Kidney tubule cell (primary cell): Measurements from ENCODE around the gene DNAJC18.

ENCODE experiments used
- DNase-seq: peaks from one replicate; pipeline ENCODE4 v3.0.0-alpha.2; 2018; ENCODE audit warnings: low spot score

Gene DNAJC18

DNA sequence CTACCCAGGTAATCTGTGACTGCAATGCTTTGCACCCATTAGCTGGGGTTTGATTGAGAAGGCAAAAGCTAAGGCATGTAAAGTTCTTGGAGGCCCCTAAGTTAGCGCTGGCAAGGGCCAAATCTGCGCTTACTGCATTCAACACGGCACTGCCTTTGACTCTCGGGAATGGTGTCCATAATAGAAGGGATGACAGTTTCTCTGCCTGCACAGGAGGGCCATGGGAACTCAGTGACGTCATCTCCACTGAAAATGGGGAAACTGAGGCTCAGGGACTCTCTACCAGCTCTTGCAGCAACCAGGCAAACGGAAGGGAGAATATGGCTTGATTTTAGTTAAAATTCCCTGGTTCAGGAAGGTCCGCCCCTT, 35.9 kb downstream of the DNAJC18 start:
- DNase-seq: no peak

DNA sequence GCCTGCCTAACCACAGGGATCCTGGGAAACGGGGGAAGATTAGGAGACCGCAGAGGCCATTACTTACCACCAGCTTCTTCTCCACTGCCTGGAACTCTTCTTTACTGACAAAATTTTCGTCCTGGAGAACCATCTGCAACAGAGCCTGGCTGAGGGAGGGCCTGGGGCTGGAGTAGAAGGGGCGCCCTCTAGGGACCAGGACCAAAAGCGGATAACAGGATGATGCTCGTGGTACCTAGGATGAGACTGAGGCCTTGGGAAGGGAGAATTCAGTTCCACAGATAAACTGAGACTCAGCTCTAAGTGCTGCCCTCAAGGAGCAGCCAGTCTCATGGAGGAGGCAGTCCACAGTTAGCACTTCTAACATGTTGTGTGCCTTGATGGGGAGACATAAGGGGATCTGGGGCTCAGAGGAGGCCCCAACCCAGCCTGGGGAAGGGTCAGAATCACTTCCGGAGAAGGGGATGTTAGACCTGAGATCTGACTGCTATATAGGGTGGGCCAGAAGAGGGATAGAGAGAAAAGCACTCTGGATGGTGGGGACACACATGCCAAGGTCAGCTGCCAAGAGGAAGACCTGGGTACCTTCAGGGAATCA, 36.7 kb downstream of the DNAJC18 start:
- DNase-seq: peak; percentile 28

DNA sequence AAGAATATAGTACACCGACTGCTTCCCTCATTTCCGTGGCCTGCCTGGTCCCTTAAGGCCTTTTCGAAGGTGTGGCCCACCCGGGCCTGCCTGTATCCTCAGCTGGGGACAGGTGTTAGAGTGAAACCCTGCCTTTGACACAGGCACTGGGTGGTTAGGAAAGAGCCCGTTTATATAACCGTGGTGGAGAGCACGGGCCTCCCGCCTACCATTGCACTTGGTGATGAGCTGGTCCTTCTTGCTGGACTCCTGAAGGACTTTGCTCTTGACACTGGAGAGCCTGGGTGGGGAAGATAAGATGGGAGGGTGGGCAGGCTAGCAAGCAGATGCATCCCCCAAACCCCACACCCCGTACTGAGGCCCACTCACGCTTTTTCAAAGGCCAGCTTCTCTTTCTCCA, 37.8 kb downstream of the DNAJC18 start:
- no peak for DNase-seq

DNA sequence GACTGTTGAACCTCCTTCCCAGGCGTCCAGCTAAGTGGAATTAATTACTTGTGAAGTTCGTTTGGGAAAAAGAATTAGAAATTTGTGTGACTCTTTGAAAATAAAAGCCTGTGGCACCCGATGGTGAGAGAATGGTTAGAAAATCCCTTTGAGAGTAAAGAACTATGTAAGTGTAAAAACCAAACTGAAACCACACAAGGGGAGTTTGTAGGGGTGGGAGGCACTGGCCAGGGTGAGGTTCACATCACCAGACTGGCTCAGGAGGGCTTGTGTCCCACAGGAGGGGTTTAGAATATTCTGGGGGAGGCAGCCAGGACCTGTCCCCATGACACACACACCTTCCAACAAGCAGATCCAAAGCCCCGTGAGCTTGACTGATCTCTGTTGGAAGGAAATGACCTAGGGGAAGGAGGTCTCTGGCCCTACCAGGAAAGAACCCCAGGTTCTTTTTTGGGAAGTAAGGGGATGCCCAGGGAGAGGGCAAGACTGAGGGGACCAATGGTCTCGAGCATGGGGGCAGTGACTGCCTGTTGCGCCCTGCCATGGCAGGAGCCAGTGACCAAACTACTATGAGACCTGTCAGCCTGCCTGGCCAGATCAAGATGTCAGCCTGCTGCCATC, 39.7 kb downstream of the DNAJC18 start:
- DNase-seq: no peak

DNA sequence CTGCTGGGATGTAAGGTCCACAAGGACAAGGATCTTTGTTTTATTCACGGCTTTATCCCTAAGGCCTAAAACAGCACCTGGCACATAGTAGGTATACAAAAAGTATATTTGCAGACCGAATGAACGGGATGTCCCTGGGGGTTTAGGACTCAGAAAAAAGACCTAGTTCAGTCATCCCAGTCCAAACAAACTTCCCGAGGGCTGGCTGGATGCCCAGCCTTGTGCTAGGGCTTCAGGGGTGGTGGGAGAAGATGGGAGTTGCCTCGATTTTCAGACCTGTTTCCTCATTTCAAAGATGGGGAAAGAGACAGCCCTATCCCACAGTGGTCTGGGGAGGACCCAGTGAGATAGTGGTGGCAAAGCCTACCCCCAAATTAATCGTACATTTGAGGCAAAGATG, 41.4 kb downstream of the DNAJC18 start:
- no peak for DNase-seq

DNA sequence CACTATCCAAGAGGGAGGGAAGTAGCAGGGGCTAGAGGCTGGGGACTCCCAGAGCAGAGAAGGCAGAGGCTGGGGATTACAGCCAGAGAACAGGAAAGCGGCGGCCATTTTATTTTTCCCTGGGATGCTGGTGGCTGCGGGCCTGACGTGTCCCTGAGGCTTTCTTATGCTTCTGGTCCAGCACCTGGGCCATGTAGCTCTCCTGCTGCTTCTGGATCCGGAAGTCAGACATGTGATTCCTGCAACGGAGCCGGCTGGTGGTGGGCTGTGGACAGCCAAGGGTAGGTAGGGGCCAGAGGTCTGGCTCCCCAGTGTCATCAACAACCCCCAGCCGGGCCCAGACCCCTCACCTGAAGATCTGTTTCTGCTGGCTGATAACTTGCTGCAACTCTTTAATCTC, 42.6 kb downstream of the DNAJC18 start:
- DNase-seq: no peak

DNA sequence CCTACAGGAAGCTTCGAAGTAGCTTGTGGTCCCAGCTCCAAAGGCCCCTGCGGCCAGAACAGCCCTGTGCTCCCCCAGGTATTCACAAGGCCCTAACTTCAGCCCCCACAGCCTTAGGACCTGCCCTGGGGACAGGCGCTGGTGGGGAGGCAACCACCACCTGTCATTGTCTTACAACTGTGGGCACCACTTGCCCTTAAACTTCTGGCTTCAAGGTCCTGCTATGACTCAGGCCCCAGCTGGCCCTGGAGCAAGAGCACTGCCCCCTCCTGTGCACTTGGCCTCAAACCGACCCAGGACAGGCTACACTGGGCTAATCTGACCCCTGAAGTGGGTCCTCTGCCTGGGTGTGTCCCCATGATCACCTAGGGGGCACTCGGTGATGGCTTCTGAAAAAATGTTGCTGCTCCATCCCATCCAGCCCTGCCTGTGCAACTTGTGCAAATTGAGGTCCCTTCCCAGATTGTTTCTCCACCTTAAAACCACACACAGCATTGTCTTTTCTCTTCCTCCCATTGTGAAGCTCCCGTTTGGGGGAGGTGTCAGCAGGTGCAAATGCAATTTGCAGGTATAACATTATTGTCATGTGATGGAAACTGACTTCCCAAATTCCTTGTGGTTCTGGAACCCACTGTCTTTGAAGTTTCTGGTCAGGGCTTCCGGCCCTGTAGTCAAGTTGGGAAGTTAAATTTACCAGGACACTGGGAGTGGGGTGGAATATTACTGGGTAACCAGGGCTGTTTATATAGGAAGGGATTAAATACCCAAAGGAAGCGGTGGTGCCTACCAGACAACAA, 43.3 kb downstream of the DNAJC18 start:
- DNase-seq: peak; percentile 43

DNA sequence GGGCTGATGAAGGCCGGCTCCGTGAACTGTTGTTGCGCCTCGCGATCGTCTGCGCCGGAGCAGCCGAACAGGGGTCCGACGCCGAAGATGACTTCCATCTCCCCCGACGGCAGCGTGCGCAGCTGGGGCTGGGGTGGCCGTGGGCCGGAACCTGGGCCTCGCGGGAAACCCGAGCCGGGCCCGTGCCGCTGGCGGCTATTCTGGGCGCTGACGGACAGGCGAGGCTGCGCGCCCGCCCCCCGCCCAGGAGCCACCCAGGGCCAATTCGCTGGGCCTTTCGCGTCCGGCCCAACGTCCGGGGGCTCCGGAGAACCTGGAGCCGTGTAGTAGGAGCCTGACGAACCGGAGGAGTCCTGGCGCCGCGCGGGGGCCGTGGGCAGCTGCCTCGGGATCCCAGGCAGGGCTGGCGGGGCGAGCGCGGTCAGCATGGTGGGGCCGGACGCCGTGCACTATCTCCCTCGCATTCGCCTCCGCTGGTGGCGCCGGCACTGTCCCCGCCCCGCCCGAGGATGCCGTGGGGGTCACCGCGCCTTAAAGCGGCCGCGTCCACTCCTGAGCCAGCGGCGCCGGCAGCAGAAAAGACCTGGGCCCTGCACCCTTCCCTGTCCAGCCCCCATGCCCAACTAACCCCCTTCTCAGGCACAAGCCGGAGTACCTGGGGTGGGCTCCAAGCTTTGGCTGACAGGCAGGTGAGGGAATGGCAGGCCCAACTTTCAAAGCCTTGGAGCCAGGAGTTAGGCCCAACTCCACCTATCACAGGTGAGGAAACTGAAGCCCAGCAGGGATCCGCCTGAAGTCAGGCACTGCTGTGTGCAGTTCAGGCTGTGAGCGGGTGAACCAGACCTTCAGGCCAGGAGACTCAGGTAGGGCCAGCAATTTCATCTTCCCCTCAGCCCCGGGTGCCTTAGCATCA, 44.4 kb downstream of the DNAJC18 start, which contains the start of gene PROB1:
Gene PROB1 (minus strand): TSS at position 451 of the 913 bp plus-strand sequence. CDS start 23 bp downstream, at position 428.
- DNase-seq: no peak

DNA sequence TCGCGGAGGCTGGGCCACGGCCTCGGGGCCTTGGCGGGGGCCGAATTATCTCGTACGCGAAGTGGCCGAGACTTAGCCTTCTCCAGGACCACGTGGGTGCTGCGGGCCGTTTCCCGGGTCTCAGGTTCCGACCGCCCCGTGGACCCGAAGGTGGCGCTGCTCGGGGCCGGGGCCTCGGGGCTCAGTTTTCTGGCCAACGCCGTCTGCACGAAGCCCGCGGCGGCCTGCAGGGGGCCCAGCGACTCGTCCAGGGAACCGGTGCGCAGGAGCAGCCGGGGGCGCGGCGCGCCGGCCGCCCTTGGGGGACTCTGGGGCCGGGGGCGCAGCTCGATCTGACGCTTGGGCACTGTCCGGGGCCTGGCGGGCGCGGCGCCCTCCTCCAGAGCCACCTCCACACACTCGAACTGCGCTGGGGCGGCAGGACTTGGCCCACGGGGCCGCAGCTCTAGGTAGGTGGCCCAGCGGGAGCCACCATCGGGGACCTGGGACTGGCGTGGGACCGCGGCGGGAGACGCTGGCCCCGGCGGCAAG, 45.1 kb downstream of the DNAJC18 start:
- DNase-seq: peak; percentile 44

DNA sequence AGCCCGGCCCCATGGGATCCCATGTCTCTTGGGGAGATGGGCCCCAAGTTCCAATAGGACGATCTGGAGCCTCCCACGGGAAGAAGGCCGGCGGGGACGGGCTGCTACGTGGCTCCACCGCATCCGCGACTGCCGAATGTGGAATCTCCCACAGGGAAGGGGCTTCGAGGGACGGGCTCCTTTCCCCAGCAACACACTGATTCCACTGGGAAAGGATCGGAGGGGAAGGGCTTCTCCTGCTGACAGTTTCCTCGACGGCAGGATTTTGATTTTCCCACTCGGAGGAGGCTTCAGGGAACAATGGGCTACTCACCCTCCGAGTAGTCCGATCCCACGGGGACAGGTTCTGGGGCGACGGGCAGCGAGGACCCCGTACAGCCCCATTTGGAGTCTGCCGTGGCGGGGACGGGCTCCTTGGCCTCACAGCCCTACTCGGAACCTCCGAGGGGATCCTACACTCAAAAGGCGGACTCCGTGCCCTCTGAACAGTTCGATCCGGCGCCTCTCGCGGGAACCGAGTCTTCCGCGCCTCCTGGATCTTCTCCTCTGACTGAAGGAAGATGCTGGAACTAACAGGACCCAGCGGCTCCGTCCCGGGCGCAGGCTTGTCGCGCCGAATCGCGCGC, 45.7 kb downstream of the DNAJC18 start:
- no peak for DNase-seq

DNA sequence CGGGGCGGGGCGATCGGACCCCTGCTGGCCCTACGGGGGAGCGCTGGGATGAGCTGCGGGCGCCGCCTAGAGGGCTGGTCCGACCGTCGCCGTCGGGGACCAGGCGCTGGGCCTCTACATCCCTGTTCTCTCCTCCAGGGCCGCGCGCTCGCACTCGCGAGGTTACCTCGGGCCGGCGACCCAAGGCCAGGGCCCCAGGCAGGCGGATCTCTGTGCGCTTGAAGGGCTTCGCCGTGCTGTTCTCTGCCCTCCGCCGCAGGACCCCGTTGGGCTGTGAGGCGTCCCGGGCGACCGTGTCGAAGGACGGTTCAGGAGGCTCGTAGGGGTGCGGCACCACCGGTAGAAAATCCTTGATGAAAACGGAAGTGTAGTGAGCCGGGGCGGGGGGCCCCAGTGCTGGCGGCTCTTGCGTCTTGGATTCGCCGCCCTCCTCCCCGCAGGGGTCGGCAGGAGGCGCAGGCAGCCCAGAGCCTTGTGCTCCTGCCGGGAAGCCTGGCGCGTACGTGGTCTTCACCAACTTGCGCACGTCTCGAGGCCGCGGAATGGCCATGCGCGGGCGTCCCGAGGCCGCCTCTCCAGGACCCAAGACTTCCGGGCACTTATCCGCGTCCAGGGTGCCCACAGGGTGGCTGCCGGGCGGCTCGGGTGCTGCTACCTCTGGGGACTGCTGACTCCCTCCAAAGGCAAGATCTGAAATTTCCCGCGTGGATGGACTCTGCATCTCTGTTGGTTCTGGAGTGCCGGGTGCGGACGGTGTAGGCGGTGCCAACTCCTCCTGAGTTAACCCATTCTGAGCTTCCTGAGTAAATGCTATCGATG, 46.4 kb downstream of the DNAJC18 start:
- DNase-seq: peak; percentile 54

DNA sequence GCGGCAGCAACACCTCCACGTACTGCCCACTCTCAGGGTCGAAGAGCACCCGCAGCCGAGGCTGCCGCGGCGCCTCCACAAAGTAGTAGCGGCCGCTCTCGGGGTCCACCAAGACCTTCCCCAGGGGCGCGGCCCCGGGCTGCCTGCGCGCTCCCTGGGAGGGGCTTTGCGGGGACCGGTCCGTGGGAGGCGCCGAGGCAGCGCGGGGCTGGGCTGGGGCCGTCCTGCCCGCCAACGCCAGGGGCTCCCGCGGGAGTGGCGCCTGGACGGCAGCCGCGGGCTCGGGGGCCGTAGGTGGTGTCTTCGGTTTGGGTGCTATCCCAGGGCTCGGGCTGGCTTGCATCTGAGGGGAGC, 47.0 kb downstream of the DNAJC18 start:
- DNase-seq: no peak

DNA sequence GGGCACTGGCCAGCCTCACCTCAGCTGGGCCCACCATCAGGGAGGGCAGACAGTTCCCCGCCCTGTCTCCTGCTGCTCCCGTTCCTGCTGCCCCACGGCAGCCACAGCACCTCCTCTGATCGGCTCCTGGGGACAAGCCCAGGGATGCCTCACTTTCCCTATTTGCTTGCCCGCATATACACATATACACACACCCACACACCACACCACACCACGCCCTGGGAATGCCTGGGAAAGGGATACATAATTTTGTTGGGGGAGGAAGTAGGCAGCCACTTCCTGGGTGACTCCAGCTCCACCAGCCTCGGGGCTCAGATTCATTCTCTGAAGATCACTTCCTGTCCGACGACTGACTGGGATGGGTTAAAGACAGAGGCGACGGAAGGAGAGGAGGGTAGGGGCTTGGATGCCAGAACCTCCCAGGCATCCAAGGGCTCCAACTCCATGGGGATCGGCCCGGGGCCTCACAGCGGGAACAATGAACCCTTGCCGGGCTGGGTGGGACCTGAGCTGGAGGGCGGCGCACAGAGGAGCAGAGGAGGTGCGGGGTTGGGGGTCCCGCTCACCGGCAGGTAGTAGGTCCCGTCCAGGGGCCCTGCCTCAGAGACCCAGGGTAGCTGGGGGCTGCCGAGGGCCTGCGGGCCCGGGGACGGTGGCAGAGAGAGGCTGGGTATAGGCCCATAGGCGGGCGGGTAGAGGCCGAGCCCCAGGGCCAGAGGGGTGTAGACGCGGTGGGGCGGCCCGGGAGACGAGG, 47.6 kb downstream of the DNAJC18 start:
- DNase-seq: peak; percentile 50

DNA sequence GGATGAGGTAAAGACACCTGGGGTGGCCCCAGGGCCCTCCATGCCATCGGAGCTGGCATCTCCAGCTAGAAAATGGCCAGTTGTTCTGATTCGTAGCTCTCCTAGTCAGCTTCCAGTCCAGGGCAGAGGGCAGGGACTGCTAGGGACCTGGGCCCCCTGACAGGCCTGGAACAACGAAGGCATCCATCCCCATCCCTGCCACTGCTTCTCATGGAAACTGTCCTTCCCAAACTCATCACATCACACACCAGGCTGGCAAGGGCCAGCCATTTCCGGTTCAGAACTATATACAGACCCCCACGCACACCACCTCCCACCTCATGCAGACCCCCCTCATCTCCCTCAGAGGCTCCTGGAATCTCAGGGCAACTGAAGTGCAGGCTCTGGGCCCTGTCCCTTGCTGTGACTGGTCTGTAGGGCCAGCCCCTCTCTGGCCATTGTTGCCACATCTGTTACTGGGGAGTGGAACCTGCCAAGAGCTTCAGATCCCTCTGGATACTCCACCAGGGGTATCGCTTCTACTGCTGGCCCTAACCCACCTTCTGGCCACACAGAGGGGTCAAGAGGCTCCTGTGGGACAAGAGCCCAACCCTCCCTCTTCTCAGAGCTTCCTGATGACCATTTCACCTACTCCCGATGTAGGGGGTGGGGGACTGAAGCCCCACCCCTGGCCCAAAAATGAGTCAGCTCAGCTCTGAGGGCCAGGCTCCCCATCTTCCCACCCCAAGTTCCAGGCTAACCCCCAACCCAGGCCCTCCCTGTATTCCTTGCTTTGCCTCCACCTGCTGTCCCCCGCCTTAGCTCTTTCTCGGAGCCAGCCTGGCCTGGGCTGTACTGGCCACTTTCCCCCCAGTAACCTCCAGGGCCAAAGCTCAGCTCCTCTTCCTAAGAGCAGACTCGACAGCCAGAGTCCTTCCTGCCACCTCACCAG, 48.4 kb downstream of the DNAJC18 start:
- no peak for DNase-seq

DNA sequence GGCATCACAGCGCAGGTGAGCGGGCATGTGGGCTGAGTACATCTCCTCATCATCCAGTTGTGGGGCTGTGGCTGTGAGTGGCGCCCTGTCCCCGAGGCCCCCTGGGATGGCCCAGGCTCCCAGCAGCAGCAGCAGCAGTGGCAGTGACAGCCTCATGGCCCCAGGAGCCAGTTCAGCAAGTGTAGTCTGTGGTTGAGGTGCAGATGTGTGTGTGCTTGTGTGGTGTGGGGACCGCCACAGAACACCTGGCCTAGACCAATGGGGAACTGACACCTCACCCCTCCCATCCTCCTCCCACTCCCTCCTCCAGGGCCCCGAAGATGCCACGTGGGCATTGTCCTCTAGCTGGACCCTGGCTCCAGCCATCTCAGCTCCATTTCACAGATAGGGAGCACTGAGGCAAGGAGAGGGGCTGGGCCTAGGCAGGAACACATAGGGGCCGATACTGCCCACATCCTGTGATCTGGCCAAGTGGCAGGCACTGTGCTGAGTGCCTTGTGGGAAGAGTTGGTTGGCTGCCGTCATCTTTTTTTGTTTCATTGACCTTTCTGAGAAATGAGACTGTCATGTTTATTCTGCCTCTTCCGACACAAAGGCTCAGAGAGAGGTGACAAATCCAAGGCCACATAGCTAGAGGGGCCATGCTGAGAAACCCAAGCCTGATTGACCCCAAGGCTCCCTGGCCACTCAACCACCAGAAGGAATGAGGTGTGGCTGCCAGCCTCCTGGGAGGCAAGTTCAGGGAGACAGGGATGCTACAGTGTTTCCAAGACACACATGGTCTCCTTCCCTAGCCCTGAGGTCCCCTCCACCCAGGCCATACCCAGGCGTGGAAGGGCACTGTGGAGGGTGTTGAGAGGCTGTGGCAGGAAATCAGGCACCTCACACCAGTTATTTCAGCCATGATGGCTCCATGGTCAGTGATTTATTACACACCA, 49.4 kb downstream of the DNAJC18 start, which contains the start of gene MZB1:
Gene MZB1 (minus strand): TSS at position 213 of the 938 bp plus-strand sequence. CDS start 57 bp downstream, at position 156.
- no peak for DNase-seq

DNA sequence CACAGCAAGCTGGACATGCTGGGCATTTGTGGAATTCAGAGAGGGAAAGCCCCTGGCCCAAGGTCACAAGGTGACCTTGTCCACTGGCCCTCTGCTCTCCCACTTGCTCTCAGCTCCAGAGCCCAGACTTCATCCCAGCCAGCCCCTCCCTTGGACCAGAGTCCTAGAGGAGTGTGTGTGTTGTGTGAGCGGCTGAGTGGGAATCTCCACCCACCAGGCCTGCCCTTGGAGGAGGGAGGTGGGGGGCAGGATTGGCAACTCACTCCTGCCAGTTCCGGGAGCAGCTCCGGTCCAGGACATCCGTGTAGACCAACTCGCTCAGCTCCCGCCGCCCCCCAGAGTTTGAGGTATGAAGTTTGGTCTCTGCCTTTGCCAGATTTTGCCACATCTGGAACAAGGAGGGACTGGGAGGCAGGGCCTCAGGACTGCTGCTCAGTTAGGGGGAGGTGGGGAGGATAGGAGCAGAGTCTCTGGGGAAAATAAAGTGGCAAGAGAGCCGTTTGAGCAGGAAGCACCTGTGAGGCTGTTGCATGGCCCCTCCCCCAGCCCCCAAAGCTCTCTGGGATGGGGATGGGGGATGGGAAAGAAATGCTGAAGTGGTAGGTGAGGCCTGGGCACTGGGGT, 51.0 kb downstream of the DNAJC18 start:
- peak; percentile 74 for DNase-seq

DNA sequence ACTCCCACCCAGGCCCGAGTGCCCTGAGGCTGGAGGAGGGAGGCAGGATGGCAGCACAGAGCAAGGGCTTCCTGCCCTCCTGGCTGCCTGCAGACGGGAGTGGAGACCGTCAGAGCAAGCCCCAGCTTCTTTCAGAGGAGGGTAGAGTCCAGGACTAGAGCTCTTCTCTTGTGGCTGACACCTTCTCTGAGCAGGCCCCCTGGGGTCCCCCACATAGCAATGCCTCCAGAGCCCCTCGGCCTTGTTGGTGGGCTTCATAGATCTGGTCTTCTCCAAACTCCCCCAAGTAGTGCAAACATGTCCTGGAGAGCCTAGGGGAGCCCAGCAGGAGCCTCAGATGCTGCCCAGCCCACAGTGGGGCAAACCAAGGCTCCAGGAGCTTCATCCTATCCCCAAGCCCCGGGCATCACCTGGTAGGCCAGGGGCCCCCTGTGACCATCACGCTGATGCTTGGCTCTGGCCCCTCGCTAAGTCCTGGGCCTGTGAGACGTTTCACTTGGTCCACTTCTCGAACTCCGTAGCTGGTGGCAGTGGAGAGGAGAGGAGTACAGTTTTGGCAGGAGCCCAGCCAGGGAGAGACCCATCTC, 51.6 kb downstream of the DNAJC18 start:
- DNase-seq: no peak
